SU-DHL-6 (cell line): ENCODE measurements around the gene IMPG2.

Experiments
- H2AFZ ChIP-seq: fragments of 200-600 bp; sonication (generic); 2 replicates; pipeline ENCODE4 v1.6.1; 2014; ENCODE audit warnings: low read depth, mild to moderate bottlenecking, moderate library complexity, mixed read lengths, antibody characterized with exemption, low read length; ENCODE audit not compliant: severe bottlenecking
- H3F3A ChIP-seq: fragments of 200-600 bp; shearing (Covaris generic); 2 replicates; pipeline ENCODE4 v1.6.0; 2016; ENCODE audit warnings: antibody characterized with exemption, mild to moderate bottlenecking; ENCODE audit not compliant: insufficient read depth
- H3K27ac ChIP-seq: fragments of 200-600 bp; sonication (generic); 2 replicates; pipeline ENCODE4 v1.5.1; 2016; ENCODE audit warnings: low read depth, mild to moderate bottlenecking, low read length, moderate library complexity, mixed read lengths
- H3K27me3 ChIP-seq: fragments of 200-600 bp; sonication (generic), shearing (Covaris generic); 2 replicates; pipeline ENCODE4 v1.6.0; 2014; ENCODE audit warnings: mild to moderate bottlenecking, low read length
- H3K36me3 ChIP-seq: fragments of 200-600 bp; sonication (generic); 2 replicates; pipeline ENCODE4 v1.6.1; 2014; ENCODE audit warnings: mild to moderate bottlenecking, low read length, mixed read lengths
- H3K4me2 ChIP-seq: fragments of 300-600, 200-600 bp; shearing (Covaris generic), sonication (generic); 2 replicates; pipeline ENCODE4 v1.6.0; 2014; ENCODE audit warnings: low read length, low read depth, mild to moderate bottlenecking; ENCODE audit not compliant: poor library complexity, severe bottlenecking
- H3K4me3 ChIP-seq: fragments of 200-600 bp; sonication (generic); 2 replicates; pipeline ENCODE4 v1.5.1; 2014; ENCODE audit warnings: antibody characterized with exemption, low read length, mild to moderate bottlenecking, mixed read lengths; ENCODE audit not compliant: insufficient read depth, poor library complexity, severe bottlenecking
- H3K79me2 ChIP-seq: fragments of 200-600 bp; sonication (generic); 2 replicates; pipeline ENCODE4 v1.6.1; 2014; ENCODE audit warnings: mild to moderate bottlenecking, low read length, moderate library complexity; ENCODE audit not compliant: insufficient read depth
- H3K9ac ChIP-seq: fragments of 200-600 bp; sonication (generic); 2 replicates; pipeline ENCODE4 v1.7.0; 2014; ENCODE audit warnings: mild to moderate bottlenecking, low read length
- H3K9me2 ChIP-seq: fragments of 200-600 bp; sonication (generic); replicated peaks from 2 replicates; pipeline ENCODE4 v1.6.1; 2014; ENCODE audit warnings: low read length; ENCODE audit not compliant: insufficient read depth
- H3K9me3 ChIP-seq: fragments of 200-600 bp; sonication (generic); 2 replicates; pipeline ENCODE4 v1.6.1; 2014; ENCODE audit warnings: low read length, mixed read lengths; ENCODE audit not compliant: insufficient read depth
- H4K20me1 ChIP-seq: fragments of 200-600 bp; sonication (generic); 2 replicates; pipeline ENCODE4 v1.6.1; 2014; ENCODE audit warnings: low read depth, mild to moderate bottlenecking, antibody characterized with exemption, low read length, moderate library complexity, mixed read lengths
- EZH2phosphoT487 ChIP-seq: fragments of 200-600 bp; sonication (generic), shearing (Covaris generic); conservative IDR thresholded peaks from 2 replicates; pipeline ENCODE4 v1.6.1; 2018; ENCODE audit warnings: mild to moderate bottlenecking, antibody characterized with exemption, low read length, moderate library complexity, mixed read lengths
- TF ChIP-seq, protein P1 (sequence below): fragments of 200-600 bp; sonication (generic); IDR thresholded peaks from one replicate; pipeline ENCODE4 v1.5.1; 2017; ENCODE audit warnings: antibody characterized with exemption, mild to moderate bottlenecking, low read length, moderate library complexity; ENCODE audit not compliant: insufficient read depth, poor library complexity, severe bottlenecking

Gene IMPG2

DNA sequence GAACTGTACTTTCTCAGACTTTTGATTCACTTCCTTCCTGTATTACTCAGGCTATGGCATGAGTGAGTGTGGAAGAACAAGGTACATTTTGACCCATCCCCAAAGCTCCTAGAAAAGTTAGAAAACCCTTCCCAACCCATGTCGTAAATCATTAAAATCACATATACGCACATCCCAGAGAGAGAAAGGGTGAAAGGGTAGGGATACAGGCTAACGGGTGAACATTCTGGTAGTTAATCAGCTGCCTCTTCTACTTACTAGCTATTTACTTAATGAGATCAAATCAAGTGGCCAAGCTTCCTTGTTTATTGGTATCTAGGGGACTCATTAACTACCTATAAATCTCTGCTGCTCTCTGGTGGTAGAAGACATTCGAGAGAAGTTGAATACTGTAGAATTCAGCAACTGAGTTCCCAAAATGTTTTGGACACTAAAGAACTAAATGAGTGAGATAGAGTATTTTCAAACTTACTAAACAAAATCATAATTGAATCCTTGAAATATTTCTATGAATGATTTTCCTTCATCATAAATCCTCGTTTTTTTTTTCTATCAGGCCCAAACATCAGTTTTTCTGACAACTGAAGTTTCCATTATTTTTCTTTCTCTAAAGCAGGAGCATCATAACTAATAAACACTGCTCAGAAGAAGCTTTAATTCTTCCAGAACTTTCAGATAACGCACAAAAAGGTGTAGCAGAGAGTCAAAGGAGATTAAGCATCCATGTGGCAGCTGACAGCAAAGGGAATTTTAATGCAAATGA is 124.2 kb downstream of the IMPG2 start:
- Histone ChIP-seq H3K4me3 (no peak overlapping the region), H3K9ac (no peak overlapping the region), H3F3A (no peaks in the 10 kb centered on the region), H4K20me1 (no peaks in the 10 kb centered on the region), H2AFZ (no peak overlapping the region), H3K27me3 (no peaks in the 10 kb centered on the region), H3K9me2 (no peaks in the 10 kb centered on the region), H3K4me2 (no peak overlapping the region), H3K36me3 (no peaks in the 10 kb centered on the region), H3K9me3 (no peaks in the 10 kb centered on the region), H3K27ac (no peak overlapping the region), H3K79me2 (no peaks in the 10 kb centered on the region)
- TF ChIP-seq, protein P1, sequence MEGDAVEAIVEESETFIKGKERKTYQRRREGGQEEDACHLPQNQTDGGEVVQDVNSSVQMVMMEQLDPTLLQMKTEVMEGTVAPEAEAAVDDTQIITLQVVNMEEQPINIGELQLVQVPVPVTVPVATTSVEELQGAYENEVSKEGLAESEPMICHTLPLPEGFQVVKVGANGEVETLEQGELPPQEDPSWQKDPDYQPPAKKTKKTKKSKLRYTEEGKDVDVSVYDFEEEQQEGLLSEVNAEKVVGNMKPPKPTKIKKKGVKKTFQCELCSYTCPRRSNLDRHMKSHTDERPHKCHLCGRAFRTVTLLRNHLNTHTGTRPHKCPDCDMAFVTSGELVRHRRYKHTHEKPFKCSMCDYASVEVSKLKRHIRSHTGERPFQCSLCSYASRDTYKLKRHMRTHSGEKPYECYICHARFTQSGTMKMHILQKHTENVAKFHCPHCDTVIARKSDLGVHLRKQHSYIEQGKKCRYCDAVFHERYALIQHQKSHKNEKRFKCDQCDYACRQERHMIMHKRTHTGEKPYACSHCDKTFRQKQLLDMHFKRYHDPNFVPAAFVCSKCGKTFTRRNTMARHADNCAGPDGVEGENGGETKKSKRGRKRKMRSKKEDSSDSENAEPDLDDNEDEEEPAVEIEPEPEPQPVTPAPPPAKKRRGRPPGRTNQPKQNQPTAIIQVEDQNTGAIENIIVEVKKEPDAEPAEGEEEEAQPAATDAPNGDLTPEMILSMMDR, result no peak
- TF ChIP-seq EZH2phosphoT487, result no peak

DNA sequence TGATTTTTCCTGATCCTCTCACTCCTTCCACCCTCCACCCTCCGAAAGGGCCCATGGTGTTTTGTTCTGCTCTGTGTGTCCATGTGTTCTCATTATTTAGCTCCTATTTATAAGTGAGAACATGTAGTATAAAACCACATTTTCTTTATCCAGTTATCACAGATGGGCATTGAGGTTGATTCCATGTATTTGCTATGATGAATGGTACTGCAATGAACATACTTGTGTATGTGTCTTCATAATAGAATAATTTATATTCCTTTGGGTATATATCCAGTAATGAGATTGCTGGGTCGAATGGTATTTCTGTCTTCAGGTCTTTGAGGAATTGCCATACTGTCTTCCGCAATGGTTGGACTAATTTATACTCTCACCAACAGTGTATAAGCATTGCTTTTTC is 126.0 kb downstream of the IMPG2 start:
- no peaks in the 10 kb centered on the region for H3K9me3 ChIP-seq
- H3K36me3 ChIP-seq, result no peaks in the 10 kb centered on the region
- H3K9ac ChIP-seq, result no peak overlapping the region
- H3K27me3 ChIP-seq, result no peaks in the 10 kb centered on the region
- no peaks in the 10 kb centered on the region for H4K20me1 ChIP-seq
- no peak overlapping the region for H3K27ac ChIP-seq
- no peaks in the 10 kb centered on the region for H3K9me2 ChIP-seq
- H2AFZ ChIP-seq, result no peak overlapping the region
- H3K4me3 ChIP-seq, result no peak overlapping the region
- no peaks in the 10 kb centered on the region for H3F3A ChIP-seq
- TF ChIP-seq, protein P1, result no peak
- no peak for TF ChIP-seq EZH2phosphoT487
- H3K4me2 ChIP-seq, result no peak overlapping the region
- H3K79me2 ChIP-seq, result no peaks in the 10 kb centered on the region

DNA sequence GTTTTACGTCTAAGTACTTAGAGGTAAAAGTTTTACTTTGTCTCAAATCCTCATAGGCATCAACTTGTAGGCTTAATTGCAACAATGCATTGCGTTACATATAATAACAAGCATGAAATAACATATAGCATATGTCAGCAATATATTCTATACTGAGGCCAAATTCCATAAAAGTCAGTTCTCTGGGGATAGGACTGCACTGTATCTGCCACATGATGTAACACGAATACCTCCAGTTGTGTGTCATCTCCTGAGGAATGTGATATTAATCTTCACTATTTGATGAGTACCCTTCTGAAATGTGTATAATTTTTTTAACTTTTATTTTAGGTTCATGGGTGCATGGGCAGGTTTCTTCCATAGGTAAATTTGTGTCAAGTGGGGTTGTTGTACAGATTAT is 126.4 kb downstream of the IMPG2 start:
- no peaks in the 10 kb centered on the region for H3K9me3 ChIP-seq
- no peaks in the 10 kb centered on the region for H3K27me3 ChIP-seq
- no peak overlapping the region for H3K4me2 ChIP-seq
- TF ChIP-seq, protein P1, result no peak
- no peak for TF ChIP-seq EZH2phosphoT487
- H3K9me2 ChIP-seq, result no peaks in the 10 kb centered on the region
- no peaks in the 10 kb centered on the region for H3F3A ChIP-seq
- H3K79me2 ChIP-seq, result no peaks in the 10 kb centered on the region
- H3K27ac ChIP-seq, result no peak overlapping the region
- no peak overlapping the region for H3K4me3 ChIP-seq
- no peaks in the 10 kb centered on the region for H3K36me3 ChIP-seq
- no peaks in the 10 kb centered on the region for H4K20me1 ChIP-seq
- H2AFZ ChIP-seq, result no peak overlapping the region
- no peak overlapping the region for H3K9ac ChIP-seq
